ENCODE results near the gene SCN4B. TPM values are rescaled to one million over a fixed set of nuclear protein-coding genes. Genes with fewer than 3 reads are reported as not detected.

The SCN4B gene
- total and polyA plus RNA-seq, 2 of the 8 experiments (the other 6 are each of a cell fraction or from before 2014, with no cell fraction given): 2.8 to 4.9 TPM

- TF ChIP-seq EGR1 (IDR thresholded peaks at IDR 0.05; ENCODE audit: borderline replicate concordance, low read depth, low read length): no peak
- no peak for TF ChIP-seq NRF1 (IDR thresholded peaks at IDR 0.05; ENCODE audit: low read depth, low read length)
- TF ChIP-seq PHF8 (conservative IDR thresholded peaks at IDR 0.05; ENCODE audit: low read depth, low read length): no peak
- no peak for TF ChIP-seq GTF2F1 (IDR thresholded peaks at IDR 0.05; ENCODE audit: borderline replicate concordance, low read depth, low read length)
- no peak for TF ChIP-seq JUND (IDR thresholded peaks at IDR 0.05; ENCODE audit: low read length)
- no peak for TF ChIP-seq USF2 (IDR thresholded peaks at IDR 0.05; ENCODE audit: low read length)
These were observed 42.4 kb upstream of the SCN4B start (continued) for GRCh38 chr11:118194835-118195627.

All from H1 (cell line).